Coronary artery (tissue), 2 donors: ENCODE data around the gene HOXD8.

Experiments used
- DNase-seq: peaks from one replicate; pipeline ENCODE4 v3.0.0-alpha.2; 2017; ENCODE audit warnings: low spot score
- H3K27ac ChIP-seq, 2 donors: fragments of 200-600 bp; sonication (generic); one replicate each; pipeline ENCODE4 v1.5.1; 2016 to 2019
- H3K4me3 ChIP-seq: fragments of 200-600 bp; sonication (generic); 2 replicates; pipeline ENCODE4 v1.5.1; 2016; ENCODE audit warnings: mild to moderate bottlenecking, moderate library complexity
- TF ChIP-seq, protein P1 (sequence below): fragments of 200-600 bp; sonication (generic); IDR thresholded peaks from one replicate; pipeline ENCODE4 v1.5.1; 2019; ENCODE audit warnings: antibody characterized with exemption

Gene HOXD8

GRCh38 chr2:176101216-176101830 lies 28.2 kb upstream of the HOXD8 start:
- no peak for DNase-seq
- Histone ChIP-seq H3K27ac (no peak overlapping the region), H3K4me3 (no peak overlapping the region)
- TF ChIP-seq, protein P1, sequence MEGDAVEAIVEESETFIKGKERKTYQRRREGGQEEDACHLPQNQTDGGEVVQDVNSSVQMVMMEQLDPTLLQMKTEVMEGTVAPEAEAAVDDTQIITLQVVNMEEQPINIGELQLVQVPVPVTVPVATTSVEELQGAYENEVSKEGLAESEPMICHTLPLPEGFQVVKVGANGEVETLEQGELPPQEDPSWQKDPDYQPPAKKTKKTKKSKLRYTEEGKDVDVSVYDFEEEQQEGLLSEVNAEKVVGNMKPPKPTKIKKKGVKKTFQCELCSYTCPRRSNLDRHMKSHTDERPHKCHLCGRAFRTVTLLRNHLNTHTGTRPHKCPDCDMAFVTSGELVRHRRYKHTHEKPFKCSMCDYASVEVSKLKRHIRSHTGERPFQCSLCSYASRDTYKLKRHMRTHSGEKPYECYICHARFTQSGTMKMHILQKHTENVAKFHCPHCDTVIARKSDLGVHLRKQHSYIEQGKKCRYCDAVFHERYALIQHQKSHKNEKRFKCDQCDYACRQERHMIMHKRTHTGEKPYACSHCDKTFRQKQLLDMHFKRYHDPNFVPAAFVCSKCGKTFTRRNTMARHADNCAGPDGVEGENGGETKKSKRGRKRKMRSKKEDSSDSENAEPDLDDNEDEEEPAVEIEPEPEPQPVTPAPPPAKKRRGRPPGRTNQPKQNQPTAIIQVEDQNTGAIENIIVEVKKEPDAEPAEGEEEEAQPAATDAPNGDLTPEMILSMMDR = no peak

DNA sequence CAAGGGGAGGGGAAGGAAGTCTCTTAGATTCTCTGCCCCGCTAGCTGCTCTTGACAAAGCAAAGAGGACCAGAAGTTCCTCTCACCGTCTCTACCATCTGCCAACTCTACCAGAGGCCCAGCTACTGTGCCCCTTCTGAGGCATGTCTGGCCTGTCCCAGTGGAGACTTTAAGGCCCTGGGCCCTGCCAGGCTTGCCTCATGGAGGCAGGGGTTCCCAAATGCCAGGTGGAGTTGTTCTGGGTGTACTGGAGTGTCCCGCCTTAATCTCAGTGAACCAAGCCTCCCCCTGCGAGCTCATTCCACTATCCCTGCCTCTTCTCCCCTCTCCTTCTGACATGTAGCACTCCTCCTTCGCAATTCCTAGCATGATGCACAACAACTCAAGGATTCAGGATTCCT lies 27.7 kb upstream of the HOXD8 start:
- H3K4me3 ChIP-seq = no peak overlapping the region
- no peak for DNase-seq
- no peak overlapping the region for H3K27ac ChIP-seq
- TF ChIP-seq, protein P1 = no peak

DNA sequence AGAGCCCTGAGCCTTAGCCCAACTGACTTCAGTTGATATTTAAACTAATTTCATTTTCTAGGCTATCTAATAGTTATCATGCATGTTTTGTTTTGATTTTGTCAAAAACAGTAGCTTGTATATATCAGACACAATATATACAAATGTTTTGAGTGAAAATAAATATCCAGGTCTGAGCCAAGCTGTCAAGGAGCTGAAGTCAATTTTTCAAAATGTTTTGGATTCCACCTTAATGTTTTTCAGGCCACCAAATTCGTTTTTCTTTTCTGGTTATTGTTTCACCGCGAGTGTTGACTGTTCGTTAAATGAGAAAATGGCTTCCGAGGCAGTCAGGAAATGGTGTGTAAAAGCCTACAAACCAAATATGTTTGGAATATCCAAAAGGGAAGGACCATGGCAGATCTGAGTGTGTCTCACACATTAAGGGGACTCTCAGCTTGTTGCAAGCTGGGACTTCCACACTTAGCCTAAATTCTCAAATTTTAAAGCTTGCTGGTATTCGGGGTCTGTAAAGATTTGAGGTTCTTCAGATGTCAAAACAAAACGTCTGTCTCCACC lies 27.1 kb upstream of the HOXD8 start:
- TF ChIP-seq, protein P1 = no peak
- Histone ChIP-seq H3K27ac (no peak overlapping the region), H3K4me3 (no peak overlapping the region)
- DNase-seq = no peak

DNA sequence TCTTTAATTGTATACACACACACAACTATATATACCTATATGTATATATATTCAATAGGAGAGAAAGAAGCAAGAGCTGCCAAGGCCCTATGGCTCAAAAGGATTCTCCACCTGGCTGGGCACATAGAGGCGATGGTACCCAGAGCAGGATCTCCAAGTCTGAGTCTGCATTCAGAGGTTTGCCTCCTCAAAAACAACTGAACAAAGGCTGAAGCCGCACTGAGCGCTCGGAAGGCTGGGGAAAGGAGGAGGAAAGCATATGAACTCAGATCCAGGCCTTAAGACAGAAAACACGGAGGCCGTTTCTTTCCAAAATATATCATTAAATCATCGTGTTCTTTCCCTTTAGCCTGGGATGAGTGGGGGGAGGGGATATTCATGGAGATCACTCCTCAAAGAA lies 26.3 kb upstream of the HOXD8 start:
- H3K27ac ChIP-seq = no peak overlapping the region
- TF ChIP-seq, protein P1 = no peak
- H3K4me3 ChIP-seq = no peak overlapping the region
- DNase-seq = no peak

DNA sequence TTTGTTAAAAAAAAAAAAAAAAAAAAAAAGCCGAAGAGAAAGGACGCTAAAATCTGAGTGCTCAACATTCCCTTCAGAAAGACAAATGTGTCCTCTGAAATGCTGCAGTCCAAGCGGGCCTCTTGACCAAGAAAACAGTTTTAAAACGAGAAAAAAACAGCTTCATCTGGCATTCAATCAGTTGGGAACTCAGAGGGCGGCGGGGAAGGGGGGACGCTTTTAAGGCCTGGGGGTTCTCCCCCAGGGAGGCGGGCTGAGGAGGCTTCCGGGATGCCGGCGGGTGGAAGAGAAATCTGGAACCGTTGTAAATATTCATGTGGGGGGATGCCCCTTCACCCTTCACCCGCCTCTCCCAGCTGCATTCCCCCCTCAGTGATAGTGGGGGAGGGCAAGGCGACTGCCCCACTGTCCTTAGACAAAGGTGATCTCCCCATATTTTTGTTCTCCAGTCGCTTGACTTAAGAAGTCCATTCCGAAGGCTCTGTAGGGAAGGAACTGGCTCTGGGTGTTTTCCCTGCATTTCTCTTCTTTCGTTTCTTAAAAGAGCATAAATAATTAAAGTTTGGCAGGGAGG lies 25.7 kb upstream of the HOXD8 start:
- TF ChIP-seq, protein P1 = no peak
- peak overlapping the region; percentile 53 for H3K4me3 ChIP-seq
- H3K27ac ChIP-seq = no peak overlapping the region
- DNase-seq = no peak

DNA sequence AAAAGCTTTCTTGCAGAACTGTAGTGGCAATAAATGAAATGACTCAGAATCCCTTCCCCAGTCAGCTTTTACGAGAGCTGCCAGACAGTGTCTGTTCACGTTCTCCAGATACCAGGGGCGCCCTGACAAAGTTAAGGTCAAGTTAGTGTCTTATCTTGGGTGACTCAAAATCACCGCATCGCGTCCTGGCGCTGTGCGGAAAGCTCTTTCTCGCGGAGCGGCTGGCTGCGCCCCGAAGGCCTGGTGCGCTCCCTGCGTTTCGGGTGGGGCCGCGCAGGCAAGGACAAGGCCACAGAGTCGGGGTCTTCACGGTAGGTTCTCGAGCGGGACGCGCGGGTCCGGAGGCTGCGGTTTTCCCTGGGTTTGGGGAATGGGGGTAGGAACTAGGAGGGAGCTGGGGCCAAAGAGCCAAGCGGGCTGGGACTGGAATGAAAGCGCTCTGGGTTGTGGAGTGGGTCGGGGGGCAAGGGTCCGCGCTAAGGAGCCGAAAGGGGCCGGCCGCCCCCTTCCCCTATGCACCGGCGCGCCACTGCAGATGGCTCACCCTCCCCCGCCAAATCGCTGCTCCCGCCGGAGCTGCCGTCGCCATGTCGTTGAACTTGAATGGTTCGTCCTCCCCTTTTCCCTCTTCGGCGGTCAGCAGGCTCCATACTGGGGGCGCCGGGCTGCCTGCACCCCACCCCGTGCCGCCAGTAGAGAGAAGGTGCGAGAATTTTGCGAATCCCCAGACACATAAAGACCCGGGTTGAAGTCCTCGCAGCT lies 25.0 kb upstream of the HOXD8 start:
- H3K4me3 ChIP-seq = peak overlapping the region; percentile 53
- no peak overlapping the region for H3K27ac ChIP-seq
- TF ChIP-seq, protein P1 = no peak
- no peak for DNase-seq
